ACC112 (cell line): ENCODE results near the gene EML5.

Experiments
- H2AFZ ChIP-seq: fragments of 200-600 bp; sonication (generic); one replicate; pipeline ENCODE4 v1.6.0; 2017; ENCODE audit warnings: antibody characterized with exemption, low read length; ENCODE audit not compliant: unreplicated experiment
- H3K27ac ChIP-seq: fragments of 200-600 bp; sonication (generic); 2 replicates; pipeline ENCODE4 v1.5.1; 2014; ENCODE audit warnings: low read depth, mild to moderate bottlenecking, antibody characterized with exemption, low read length, moderate library complexity
- H3K27me3 ChIP-seq: fragments of 200-600 bp; sonication (generic); 2 replicates; pipeline ENCODE4 v1.6.1; 2014; ENCODE audit warnings: mild to moderate bottlenecking, antibody characterized with exemption, low read length, moderate library complexity, mixed read lengths; ENCODE audit not compliant: insufficient read depth
- H3K36me3 ChIP-seq: fragments of 200-600 bp; sonication (generic); 2 replicates; pipeline ENCODE4 v1.6.1; 2016; ENCODE audit warnings: mild to moderate bottlenecking, antibody characterized with exemption, low read length, moderate library complexity, mixed read lengths; ENCODE audit not compliant: insufficient read depth
- H3K4me1 ChIP-seq: fragments of 200-600 bp; sonication (generic); one replicate; pipeline ENCODE4 v1.6.1; 2016; ENCODE audit warnings: low read length, mixed read lengths; ENCODE audit not compliant: insufficient read depth, unreplicated experiment, control insufficient read depth
- H3K4me3 ChIP-seq: fragments of 200-600 bp; sonication (generic); 2 replicates; pipeline ENCODE4 v1.5.1; 2014; ENCODE audit warnings: mild to moderate bottlenecking, low read depth, low read length
- H3K79me2 ChIP-seq: fragments of 200-600 bp; sonication (generic); one replicate; pipeline ENCODE4 v1.6.0; 2016; ENCODE audit warnings: low read length; ENCODE audit not compliant: control insufficient read depth, unreplicated experiment, insufficient read depth

Gene EML5

GRCh38 chr14:88729159-88729558 is 63.6 kb downstream of the EML5 start:
- Histone ChIP-seq H3K27me3 (peaks cover 6% of the 10 kb centered on the region; the same call in 1 of the 2 replicates), H3K79me2 (no peaks in the 10 kb centered on the region), H2AFZ (no peak overlapping the region), H3K27ac (no peak overlapping the region), H3K4me3 (no peak overlapping the region), H3K4me1 (no peaks in the 10 kb centered on the region), H3K36me3 (no peaks in the 10 kb centered on the region)

- no peak overlapping the region for H3K4me3 ChIP-seq
- no peaks in the 10 kb centered on the region for H3K79me2 ChIP-seq
- H2AFZ ChIP-seq, result no peak overlapping the region
- peaks cover 6% of the 10 kb centered on the region; the same call in 1 of the 2 replicates for H3K27me3 ChIP-seq
- H3K36me3 ChIP-seq, result no peaks in the 10 kb centered on the region
- no peak overlapping the region for H3K27ac ChIP-seq
- no peaks in the 10 kb centered on the region for H3K4me1 ChIP-seq
Measured at GRCh38 chr14:88727057-88727456, 65.7 kb downstream of the EML5 start.

- H3K27me3 ChIP-seq, result peaks cover 12% of the 10 kb centered on the region
- no peaks in the 10 kb centered on the region for H3K79me2 ChIP-seq
- H3K36me3 ChIP-seq, result no peaks in the 10 kb centered on the region
- no peak overlapping the region for H3K4me3 ChIP-seq
- no peaks in the 10 kb centered on the region for H3K4me1 ChIP-seq
- H3K27ac ChIP-seq, result no peak overlapping the region
- no peak overlapping the region for H2AFZ ChIP-seq
Measured at GRCh38 chr14:88710709-88711108, 82.0 kb downstream of the EML5 start.

- H3K4me1 ChIP-seq, result no peaks in the 10 kb centered on the region
- H2AFZ ChIP-seq, result no peak overlapping the region
- no peaks in the 10 kb centered on the region for H3K27me3 ChIP-seq
- no peaks in the 10 kb centered on the region for H3K36me3 ChIP-seq
- H3K79me2 ChIP-seq, result no peaks in the 10 kb centered on the region
- H3K27ac ChIP-seq, result no peak overlapping the region
- no peak overlapping the region for H3K4me3 ChIP-seq
Measured at GRCh38 chr14:88707088-88707487, 85.7 kb downstream of the EML5 start.

GRCh38 chr14:88706425-88706824 is 86.3 kb downstream of the EML5 start:
- H3K4me3 ChIP-seq, result no peak overlapping the region
- no peak overlapping the region for H3K27ac ChIP-seq
- H2AFZ ChIP-seq, result no peak overlapping the region
- no peaks in the 10 kb centered on the region for H3K36me3 ChIP-seq
- 0 out of 2 replicates have a peak, but pooled peaks cover 4% of the 10 kb centered on the region for H3K27me3 ChIP-seq
- H3K4me1 ChIP-seq, result no peaks in the 10 kb centered on the region
- H3K79me2 ChIP-seq, result no peaks in the 10 kb centered on the region

DNA sequence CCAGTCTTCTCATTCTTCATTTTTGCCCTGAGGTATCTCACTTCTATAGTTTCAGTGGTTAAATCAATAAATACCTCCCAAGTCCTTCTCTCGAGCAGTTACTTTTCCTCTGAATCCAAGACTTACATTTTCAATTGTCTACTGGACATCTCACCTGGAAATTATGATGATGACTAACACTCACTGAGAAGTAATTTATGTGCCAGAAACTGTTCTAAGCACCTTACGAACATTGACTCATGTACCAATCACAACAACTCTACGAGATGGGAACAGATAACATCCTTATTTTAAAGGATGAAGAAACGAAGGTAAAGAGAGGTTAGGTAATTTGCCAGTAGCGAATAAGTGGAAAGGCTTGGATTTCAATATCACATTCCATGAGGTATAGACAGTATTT is 94.1 kb downstream of the EML5 start:
- Histone ChIP-seq H3K36me3 (no peaks in the 10 kb centered on the region), H2AFZ (no peak overlapping the region), H3K27me3 (peaks cover 27% of the 10 kb centered on the region; the same call in 1 of the 2 replicates), H3K27ac (no peak overlapping the region), H3K79me2 (no peaks in the 10 kb centered on the region), H3K4me1 (no peaks in the 10 kb centered on the region), H3K4me3 (no peak overlapping the region)

DNA sequence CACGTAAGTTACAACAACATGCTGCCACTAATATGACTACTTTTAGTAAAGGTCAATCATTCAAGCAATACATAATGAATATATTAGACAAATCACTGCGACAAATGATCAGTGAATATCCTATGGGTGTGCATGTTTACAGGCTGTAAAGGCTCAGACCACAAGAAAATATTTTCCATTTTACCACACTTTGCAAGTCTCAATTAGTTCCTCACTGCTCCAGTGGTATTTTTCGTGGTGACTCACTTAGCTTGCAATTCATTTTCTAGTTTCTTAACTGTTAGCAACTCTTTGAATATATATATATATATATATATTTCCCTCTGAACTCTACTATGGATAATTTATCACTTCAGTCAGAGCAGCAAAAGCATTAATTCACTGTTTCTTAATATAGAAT is 96.9 kb downstream of the EML5 start:
- peaks cover 18% of the 10 kb centered on the region; the same call in 1 of the 2 replicates for H3K27me3 ChIP-seq
- H3K4me3 ChIP-seq, result no peak overlapping the region
- H3K27ac ChIP-seq, result no peak overlapping the region
- H3K36me3 ChIP-seq, result no peaks in the 10 kb centered on the region
- no peaks in the 10 kb centered on the region for H3K79me2 ChIP-seq
- no peaks in the 10 kb centered on the region for H3K4me1 ChIP-seq
- H2AFZ ChIP-seq, result no peak overlapping the region

DNA sequence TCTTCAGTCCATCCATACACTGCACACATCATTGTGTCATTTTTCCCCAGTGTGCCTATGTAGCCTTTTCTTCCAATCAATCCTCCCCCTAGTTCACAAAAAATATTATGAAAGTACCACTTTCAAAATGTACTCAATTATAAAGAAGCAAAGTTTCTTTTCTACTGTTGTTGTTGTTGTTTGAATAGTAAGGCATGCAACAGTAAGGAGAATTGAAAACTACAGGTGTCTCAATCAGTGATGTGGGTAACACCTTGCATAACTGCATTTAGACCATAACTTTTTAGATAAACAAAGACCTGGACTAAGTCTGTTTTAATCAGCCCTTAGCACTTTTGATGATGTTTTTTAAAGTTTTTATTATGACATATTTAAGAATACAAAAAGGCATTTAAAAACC is 104.4 kb downstream of the EML5 start:
- Histone ChIP-seq H2AFZ (no peak overlapping the region), H3K36me3 (no peaks in the 10 kb centered on the region), H3K4me3 (no peak overlapping the region), H3K79me2 (no peaks in the 10 kb centered on the region), H3K27ac (no peak overlapping the region), H3K27me3 (no peaks in the 10 kb centered on the region), H3K4me1 (no peaks in the 10 kb centered on the region)

DNA sequence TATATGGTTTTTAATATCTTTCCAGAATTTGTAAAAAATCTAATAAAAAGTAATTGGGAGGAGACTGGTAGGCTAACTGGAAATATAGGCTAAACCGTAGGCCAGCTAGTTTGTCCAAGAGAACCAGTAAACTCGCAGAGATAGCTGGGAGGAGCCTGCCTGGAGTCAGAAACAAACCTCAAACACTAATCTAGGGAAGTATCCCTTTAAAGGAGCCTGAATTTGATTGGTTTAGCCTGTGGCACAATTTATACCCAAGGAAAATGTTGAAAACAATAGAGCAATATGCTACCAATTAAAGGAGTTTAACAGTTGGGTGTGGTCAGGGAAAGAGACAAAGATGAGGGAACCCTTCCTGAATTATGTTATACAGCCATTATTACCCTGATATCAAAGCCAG is 109.6 kb downstream of the EML5 start:
- Histone ChIP-seq H2AFZ (no peak overlapping the region), H3K4me3 (no peak overlapping the region), H3K79me2 (no peaks in the 10 kb centered on the region), H3K36me3 (no peaks in the 10 kb centered on the region), H3K27ac (no peak overlapping the region), H3K27me3 (no peaks in the 10 kb centered on the region), H3K4me1 (no peaks in the 10 kb centered on the region)

DNA sequence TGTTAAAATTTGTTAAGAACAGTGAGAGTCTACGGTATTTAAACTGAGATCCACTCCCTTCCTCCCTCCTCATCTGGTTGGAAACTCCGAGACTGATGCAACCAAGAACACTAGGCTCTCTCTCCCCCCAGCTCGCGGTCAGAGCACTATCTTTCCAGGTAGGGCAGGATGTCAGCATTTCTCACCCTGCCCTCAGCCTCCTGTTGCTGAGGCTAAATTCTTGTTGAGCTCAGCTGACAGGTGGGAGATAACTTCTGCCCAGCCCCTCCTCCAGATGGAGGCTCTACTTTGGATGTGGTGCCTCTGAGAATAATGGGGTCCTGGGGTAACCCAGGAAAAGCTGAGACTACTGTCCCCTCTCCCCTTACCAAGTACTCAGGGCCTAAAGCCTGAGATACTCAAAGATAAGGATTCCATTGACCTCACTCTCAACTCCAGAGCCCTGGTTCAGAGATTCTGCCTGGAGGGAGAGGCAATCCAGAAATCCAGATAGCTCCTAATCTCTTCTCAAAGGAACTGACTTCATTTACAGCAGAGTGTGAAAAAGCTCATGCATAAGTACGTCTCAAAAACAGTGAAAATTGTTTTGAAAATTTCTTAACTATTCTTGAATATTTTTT is 110.1 kb downstream of the EML5 start:
- Histone ChIP-seq H3K36me3 (no peaks in the 10 kb centered on the region), H3K27me3 (no peaks in the 10 kb centered on the region), H2AFZ (no peak overlapping the region), H3K4me3 (no peak overlapping the region), H3K4me1 (no peaks in the 10 kb centered on the region), H3K27ac (no peak overlapping the region), H3K79me2 (no peaks in the 10 kb centered on the region)

- Histone ChIP-seq H3K79me2 (no peaks in the 10 kb centered on the region), H3K27me3 (no peaks in the 10 kb centered on the region), H3K4me3 (no peak overlapping the region), H3K4me1 (no peaks in the 10 kb centered on the region), H2AFZ (no peak overlapping the region), H3K36me3 (no peaks in the 10 kb centered on the region), H3K27ac (no peak overlapping the region)
Measured at GRCh38 chr14:88681755-88682494, 110.8 kb downstream of the EML5 start.
